Fibroblast of pulmonary artery (primary cell): Measurements from ENCODE around the gene C1RL.

Experiments
- DNase-seq: peaks from one replicate; pipeline ENCODE4 v3.0.0-alpha.2; 2010; ENCODE audit warnings: low read depth
- H3K4me3 ChIP-seq: replicated peaks from 2 replicates; pipeline ENCODE4 v1.5.1; 2011; ENCODE audit warnings: low read depth, mild to moderate bottlenecking, control low read depth, low read length, moderate library complexity
- CTCF ChIP-seq: IDR thresholded peaks from 2 replicates; pipeline ENCODE4 v1.5.1; 2011; ENCODE audit warnings: mild to moderate bottlenecking, control low read depth, low read length, inconsistent platforms; ENCODE audit errors: missing control alignments

C1RL gene

GRCh38 chr12:7101047-7101693 lies 7.8 kb downstream of the C1RL start:
- TF ChIP-seq CTCF, result no peak
- DNase-seq, result no peak
- no peak overlapping the region for H3K4me3 ChIP-seq

GRCh38 chr12:7100239-7100638 lies 8.8 kb downstream of the C1RL start:
- no peak overlapping the region for H3K4me3 ChIP-seq
- no peak for TF ChIP-seq CTCF
- DNase-seq, result no peak

GRCh38 chr12:7099290-7099996 lies 9.6 kb downstream of the C1RL start:
- no peak for DNase-seq
- H3K4me3 ChIP-seq, result no peak overlapping the region
- TF ChIP-seq CTCF, result no peak

GRCh38 chr12:7096979-7097378 lies 12.0 kb downstream of the C1RL start:
- no peak for DNase-seq
- H3K4me3 ChIP-seq, result no peak overlapping the region
- TF ChIP-seq CTCF, result no peak

- DNase-seq, result no peak
- TF ChIP-seq CTCF, result no peak
- H3K4me3 ChIP-seq, result no peak overlapping the region
Observed at GRCh38 chr12:7096006-7096932, 12.7 kb downstream of the C1RL start.

- peak; percentile 14 for DNase-seq
- H3K4me3 ChIP-seq, result no peak overlapping the region
- no peak for TF ChIP-seq CTCF
Observed at GRCh38 chr12:7093892-7094291, 15.1 kb downstream of the C1RL start.
